GM23248 (cell line): ENCODE results near the gene FAM131B. TPM values are rescaled to one million over a fixed set of nuclear protein-coding genes. Genes with fewer than 3 reads are reported as not detected.

ENCODE experiments used
- DNase-seq: peaks from one replicate; pipeline ENCODE4 v3.0.0-alpha.2; 2015
- H2AFZ ChIP-seq: fragments of 200-600 bp; sonication (generic); 2 replicates; pipeline ENCODE4 v1.6.1; 2016; ENCODE audit warnings: antibody characterized with exemption
- H3F3A ChIP-seq: fragments of 200-600 bp; sonication (generic); 2 replicates; pipeline ENCODE4 v1.6.1; 2016; ENCODE audit warnings: mild to moderate bottlenecking, antibody characterized with exemption, mixed run types; ENCODE audit not compliant: insufficient read depth
- H3K27ac ChIP-seq: fragments of 200-600 bp; sonication (generic); 2 replicates; pipeline ENCODE4 v1.5.1; 2016; ENCODE audit warnings: mild to moderate bottlenecking
- H3K27me3 ChIP-seq: fragments of 200-600 bp; sonication (generic); replicated peaks from 2 replicates; pipeline ENCODE4 v1.6.1; 2016; ENCODE audit warnings: mild to moderate bottlenecking; ENCODE audit not compliant: insufficient read depth
- H3K36me3 ChIP-seq: fragments of 200-600 bp; sonication (generic); 2 replicates; pipeline ENCODE4 v1.6.1; 2016; ENCODE audit warnings: low read depth, mild to moderate bottlenecking
- H3K4me1 ChIP-seq: fragments of 200-600 bp; sonication (generic); 2 replicates; pipeline ENCODE4 v1.6.1; 2016; ENCODE audit warnings: mild to moderate bottlenecking; ENCODE audit not compliant: insufficient read depth
- H3K4me2 ChIP-seq: fragments of 200-600 bp; sonication (generic); one replicate; pipeline ENCODE4 v1.6.1; 2016; ENCODE audit warnings: mild to moderate bottlenecking; ENCODE audit not compliant: unreplicated experiment
- H3K4me3 ChIP-seq: fragments of 200-600 bp; sonication (generic); 2 replicates; pipeline ENCODE4 v1.5.1; 2016; ENCODE audit warnings: mild to moderate bottlenecking
- H3K79me2 ChIP-seq: fragments of 200-600 bp; sonication (generic); 2 replicates; pipeline ENCODE4 v1.6.1; 2016; ENCODE audit warnings: mild to moderate bottlenecking; ENCODE audit not compliant: insufficient read depth
- H3K9ac ChIP-seq: fragments of 200-600 bp; sonication (generic); 2 replicates; pipeline ENCODE4 v1.6.1; 2016; ENCODE audit warnings: mild to moderate bottlenecking
- H3K9me2 ChIP-seq: fragments of 200-600 bp; sonication (generic); 2 replicates; pipeline ENCODE4 v1.6.1; 2016; ENCODE audit warnings: mixed run types, mild to moderate bottlenecking, moderate library complexity; ENCODE audit not compliant: insufficient read depth
- H3K9me3 ChIP-seq: fragments of 200-600 bp; sonication (generic); one replicate; pipeline ENCODE4 v1.6.1; 2017; ENCODE audit warnings: low read depth
- H4K20me1 ChIP-seq: fragments of 200-600 bp; sonication (generic); 2 replicates; pipeline ENCODE4 v1.6.0; 2016; ENCODE audit not compliant: insufficient read depth
- EZH2 ChIP-seq: fragments of 200-600 bp; sonication (generic); IDR thresholded peaks from 2 replicates; pipeline ENCODE4 v1.6.1; 2018; ENCODE audit warnings: antibody characterized with exemption, mild to moderate bottlenecking; ENCODE audit not compliant: insufficient read depth, poor library complexity, severe bottlenecking
- EZH2phosphoT487 ChIP-seq: fragments of 200-600 bp; sonication (generic); IDR thresholded peaks from 2 replicates; pipeline ENCODE4 v1.6.1; 2018; ENCODE audit warnings: antibody characterized with exemption, moderate library complexity, mild to moderate bottlenecking, low read depth; ENCODE audit not compliant: insufficient read depth
- WGBS, 2 experiments: methylation state at CpG; one replicate each; pipeline ENCODE4 v1.1.6; 2015 to 2017; ENCODE audit warnings: low lambda C conversion rate in 2 of 2, low coverage in 1 of 2; ENCODE audit errors: missing lambda C conversion rate in 2 of 2; 5-methylcytosine and 5-hydroxymethylcytosine counted together
- in situ Hi-C: fragments of 300-500 bp; cut with MboI; formaldehyde crosslinking; loops from 2 replicates; pipeline ENCODE4 v1.15.0; 2020
- microRNA-seq: library from miRNA; unstranded; fragments of <30 nt; microRNA quantifications from one replicate; pipeline ENCODE4, GENCODE V29; 2016; ENCODE audit warnings: borderline number of aligned reads
- polyA plus RNA-seq: library from polyadenylated mRNA; unstranded; fragments of >200 nt; fragmentation: Nextera tagmentation; extraction: Ambion mirVana; gene quantifications from 2 replicates; pipeline ENCODE4 v1.2.1, GENCODE V29; 2016
- small RNA-seq: library from RNA; depleted of rRNA; stranded (forward); fragments of <200 nt; gene quantifications from one replicate; pipeline ENCODE3, GENCODE V24; 2014; ENCODE audit warnings: low read depth, low replicate concordance
- total RNA-seq: library from RNA; depleted of rRNA; stranded (reverse); fragments of >200 nt; shearing (Covaris generic); gene quantifications from 2 replicates; pipeline ENCODE4 v1.2.3, GENCODE V29; 2014; rRNA removed

Gene FAM131B
- total and polyA plus RNA-seq, 2 experiments from 2014 or later: 0.50 to 3.0 TPM

- Histone ChIP-seq H3K4me3 (no peak overlapping the region), H3K9me2 (no peaks in the 10 kb centered on the region), H3K9me3 (no peaks in the 10 kb centered on the region), H4K20me1 (no peaks in the 10 kb centered on the region), H2AFZ (no peak overlapping the region), H3K36me3 (no peaks in the 10 kb centered on the region), H3K27ac (no peak overlapping the region), H3K79me2 (no peaks in the 10 kb centered on the region), H3F3A (no peaks in the 10 kb centered on the region), H3K4me2 (no peak overlapping the region), H3K27me3 (no peaks in the 10 kb centered on the region), H3K4me1 (no peaks in the 10 kb centered on the region), H3K9ac (no peak overlapping the region)
- DNase-seq: no peak
- in situ Hi-C loops: no loop called here
- no peak for TF ChIP-seq EZH2phosphoT487
- no peak for TF ChIP-seq EZH2
Measured at GRCh38 chr7:143314127-143314526, 48.4 kb downstream of the FAM131B start.

- no peaks in the 10 kb centered on the region for H3K79me2 ChIP-seq
- no peak overlapping the region for H2AFZ ChIP-seq
- 98 to 100% methylated on average over 2 of the region's 2 CpGs for WGBS, 2 experiments
- H4K20me1 ChIP-seq: no peaks in the 10 kb centered on the region
- TF ChIP-seq EZH2 (no peak), EZH2phosphoT487 (no peak)
- H3F3A ChIP-seq: no peaks in the 10 kb centered on the region
- peaks cover 31% of the 10 kb centered on the region; the same call in 1 of the 2 replicates for H3K36me3 ChIP-seq
- H3K9me2 ChIP-seq: no peaks in the 10 kb centered on the region
- H3K27ac ChIP-seq: no peak overlapping the region
- no peak overlapping the region for H3K4me2 ChIP-seq
- H3K4me1 ChIP-seq: no peaks in the 10 kb centered on the region
- in situ Hi-C loops: no loop called here
- no peaks in the 10 kb centered on the region for H3K27me3 ChIP-seq
- no peaks in the 10 kb centered on the region for H3K9me3 ChIP-seq
- no peak overlapping the region for H3K9ac ChIP-seq
- no peak for DNase-seq
- H3K4me3 ChIP-seq: no peak overlapping the region
Measured at GRCh38 chr7:143308632-143309031, 53.9 kb downstream of the FAM131B start.

GRCh38 chr7:143305423-143306070 is 57.0 kb downstream of the FAM131B start:
- Histone ChIP-seq H3F3A (no peaks in the 10 kb centered on the region), H3K27me3 (no peaks in the 10 kb centered on the region), H4K20me1 (no peaks in the 10 kb centered on the region), H3K79me2 (no peaks in the 10 kb centered on the region), H3K9me3 (no peaks in the 10 kb centered on the region), H3K27ac (no peak overlapping the region), H3K4me1 (no peaks in the 10 kb centered on the region), H3K9ac (no peak overlapping the region), H3K9me2 (no peaks in the 10 kb centered on the region), H2AFZ (no peak overlapping the region), H3K4me3 (no peak overlapping the region), H3K4me2 (no peak overlapping the region), H3K36me3 (peaks cover 55% of the 10 kb centered on the region; the same call in 1 of the 2 replicates)
- WGBS, 2 experiments: 77% methylated on average over 10 of the region's 10 CpGs
- in situ Hi-C loops: no loop called here
- no peak for TF ChIP-seq EZH2
- no peak for TF ChIP-seq EZH2phosphoT487
- peak; percentile 63 for DNase-seq

- Histone ChIP-seq H3K27me3 (no peaks in the 10 kb centered on the region), H3F3A (peaks cover 2% of the 10 kb centered on the region; the same call in 1 of the 2 replicates), H3K9me2 (no peaks in the 10 kb centered on the region), H3K36me3 (peaks cover 61% of the 10 kb centered on the region; the same call in 1 of the 2 replicates), H3K4me3 (no peak overlapping the region), H3K9ac (no peak overlapping the region), H3K4me1 (no peaks in the 10 kb centered on the region), H3K4me2 (no peak overlapping the region), H4K20me1 (no peaks in the 10 kb centered on the region), H3K27ac (no peak overlapping the region), H3K9me3 (no peaks in the 10 kb centered on the region), H2AFZ (no peak overlapping the region), H3K79me2 (no peaks in the 10 kb centered on the region)
- DNase-seq: no peak
- in situ Hi-C loops: no loop called here
- no peak for TF ChIP-seq EZH2phosphoT487
- no peak for TF ChIP-seq EZH2
- 83 to 85% methylated on average over 6 of the region's 6 CpGs for WGBS, 2 experiments
Measured at GRCh38 chr7:143304938-143305337, 57.6 kb downstream of the FAM131B start.

GRCh38 chr7:143303733-143304132 is 58.8 kb downstream of the FAM131B start:
- H3K36me3 ChIP-seq: peaks cover 67% of the 10 kb centered on the region; the same call in 1 of the 2 replicates
- no peak overlapping the region for H3K4me2 ChIP-seq
- no peak for DNase-seq
- TF ChIP-seq EZH2: no peak
- no peak for TF ChIP-seq EZH2phosphoT487
- no peak overlapping the region for H3K4me3 ChIP-seq
- no peak overlapping the region for H3K9ac ChIP-seq
- H2AFZ ChIP-seq: no peak overlapping the region
- H3F3A ChIP-seq: peaks cover 14% of the 10 kb centered on the region
- H3K9me2 ChIP-seq: no peaks in the 10 kb centered on the region
- in situ Hi-C loops: no loop called here
- H4K20me1 ChIP-seq: no peaks in the 10 kb centered on the region
- H3K79me2 ChIP-seq: no peaks in the 10 kb centered on the region
- no peaks in the 10 kb centered on the region for H3K9me3 ChIP-seq
- 92 to 94% methylated on average over 10 of the region's 10 CpGs for WGBS, 2 experiments
- peaks cover 11% of the 10 kb centered on the region for H3K4me1 ChIP-seq
- H3K27ac ChIP-seq: no peak overlapping the region
- H3K27me3 ChIP-seq: no peaks in the 10 kb centered on the region

Small RNA genes within 50 kb of the gene (microRNA-seq; reads per million reads assigned to microRNA genes)
- not detected for gene MIR6892

Small RNA genes within 50 kb of the gene (small RNA-seq; reads per million reads assigned to genes)
- not detected for gene MIR6892

Other genes with a start within 250 kb of the FAM131B start
- gene PIP, start 230.6 kb downstream of the FAM131B start, total RNA-seq: not detected in 2 replicates
- not detected in 2 replicates for gene PIP, start 230.6 kb downstream of the FAM131B start, polyA plus RNA-seq
- gene TAS2R39, start 179.3 kb downstream of the FAM131B start, total RNA-seq: not detected in 2 replicates
- not detected in 2 replicates for gene TAS2R39, start 179.3 kb downstream of the FAM131B start, polyA plus RNA-seq
- not detected in 2 replicates for gene TAS2R40, start 140.7 kb downstream of the FAM131B start, total RNA-seq
- gene TAS2R40, start 140.7 kb downstream of the FAM131B start, polyA plus RNA-seq: not detected in 2 replicates
- gene GSTK1, start 99.3 kb downstream of the FAM131B start, total RNA-seq: 119 and 132 TPM in 2 replicates
- 149 and 153 TPM in 2 replicates for gene GSTK1, start 99.3 kb downstream of the FAM131B start, polyA plus RNA-seq
- not detected in 2 replicates for gene TMEM139, start 77.8 kb downstream of the FAM131B start, total RNA-seq
- not detected in 2 replicates for gene TMEM139, start 77.8 kb downstream of the FAM131B start, polyA plus RNA-seq
- 9.2 and 12.9 TPM in 2 replicates for gene CASP2, start 74.4 kb downstream of the FAM131B start, total RNA-seq
- 12.4 and 13.1 TPM in 2 replicates for gene CASP2, start 74.4 kb downstream of the FAM131B start, polyA plus RNA-seq
- not detected in 2 replicates for gene CLCN1, start 46.6 kb downstream of the FAM131B start, total RNA-seq
- not detected in 2 replicates for gene CLCN1, start 46.6 kb downstream of the FAM131B start, polyA plus RNA-seq
- 140 and 148 TPM in 2 replicates for gene ZYX, start 18.6 kb upstream of the FAM131B start, total RNA-seq
- 380 and 396 TPM in 2 replicates for gene ZYX, start 18.6 kb upstream of the FAM131B start, polyA plus RNA-seq
- gene EPHA1, start 46.1 kb upstream of the FAM131B start, total RNA-seq: not detected in 2 replicates
- gene EPHA1, start 46.1 kb upstream of the FAM131B start, polyA plus RNA-seq: 0.80 and 0.83 TPM in 2 replicates
- not detected in 2 replicates for gene TAS2R60, start 80.7 kb upstream of the FAM131B start, total RNA-seq
- not detected in 2 replicates for gene TAS2R60, start 80.7 kb upstream of the FAM131B start, polyA plus RNA-seq
- gene TAS2R41, start 115.2 kb upstream of the FAM131B start, total RNA-seq: not detected in 2 replicates
- gene TAS2R41, start 115.2 kb upstream of the FAM131B start, polyA plus RNA-seq: not detected in 2 replicates
- not detected in 2 replicates for gene CTAGE15, start 209.1 kb upstream of the FAM131B start, total RNA-seq
- gene CTAGE15, start 209.1 kb upstream of the FAM131B start, polyA plus RNA-seq: not detected in 2 replicates